ENCODE measurements around the gene COA1. TPM values are rescaled to one million over a fixed set of nuclear protein-coding genes. Genes with fewer than 3 reads are reported as not detected.

Gene COA1
- total and polyA plus RNA-seq, 9 of the 15 experiments (the other 6 are each of a cell fraction or from before 2014, with no cell fraction given): 98.9 to 463 (median 181) TPM

GRCh38 chr7:43766564-43766963 is 37.2 kb upstream of the COA1 start (continued):
- TF ChIP-seq ATF7 (IDR thresholded peaks at IDR 0.05): no peak
- TF ChIP-seq TFAP4 (CRISPR knock-in tag; IDR thresholded peaks at IDR 0.05; ENCODE audit: borderline replicate concordance): 0 out of 2 replicates have a peak, but pooled peaks have one; percentile 22
- TF ChIP-seq MAFK (IDR thresholded peaks at IDR 0.05; ENCODE audit: low read length): 0 out of 2 replicates have a peak, but pooled peaks have one; percentile 1
- no peak for TF ChIP-seq ZNF717 (CRISPR knock-in tag; IDR thresholded peaks at IDR 0.05)
- TF ChIP-seq SMAD4 (CRISPR knock-in tag; conservative IDR thresholded peaks at IDR 0.05): peak; percentile 26; the same call in 1 of the 2 replicates
- no peak for TF ChIP-seq MXI1 (IDR thresholded peaks at IDR 0.05; ENCODE audit: low read depth, low read length)
- TF ChIP-seq SNRNP70 (optimal IDR thresholded peaks at IDR 0.05; ENCODE audit: low read depth, low read length): no peak
- TF ChIP-seq HMG20B (CRISPR knock-in tag; IDR thresholded peaks at IDR 0.05): no peak
- TF ChIP-seq ZNF12 (CRISPR knock-in tag; IDR thresholded peaks at IDR 0.05): no peak
- TF ChIP-seq MIER1 (IDR thresholded peaks at IDR 0.05; ENCODE audit: low read depth): no peak
- TF ChIP-seq ZNF23 (CRISPR knock-in tag; IDR thresholded peaks at IDR 0.05): no peak
- no peak for TF ChIP-seq SREBF1 (IDR thresholded peaks at IDR 0.05; ENCODE audit: borderline replicate concordance, low read depth, low read length)
- TF ChIP-seq SFPQ (IDR thresholded peaks at IDR 0.05; ENCODE audit: low read depth, low read length): no peak
- no peak for TF ChIP-seq ZKSCAN8 (CRISPR knock-in tag; IDR thresholded peaks at IDR 0.05)
- TF ChIP-seq CREBBP (IDR thresholded peaks at IDR 0.05; ENCODE audit: low read depth, low read length): no peak
- TF ChIP-seq SRSF3 (IDR thresholded peaks at IDR 0.05; ENCODE audit: insufficient read depth, low read length): no peak
- TF ChIP-seq POLR2AphosphoS2 (IDR thresholded peaks at IDR 0.05; ENCODE audit: low read length): no peak
- no peak for TF ChIP-seq NFXL1 (CRISPR knock-in tag; IDR thresholded peaks at IDR 0.05)
- TF ChIP-seq SNAPC5 (CRISPR knock-in tag; IDR thresholded peaks at IDR 0.05): no peak
- no peak for TF ChIP-seq ZNF24 (IDR thresholded peaks at IDR 0.05)
- no peak for TF ChIP-seq ZNF695 (CRISPR knock-in tag; IDR thresholded peaks at IDR 0.05)
- peak; percentile 43 for TF ChIP-seq ARID1B (IDR thresholded peaks at IDR 0.05)
- no peak for TF ChIP-seq KDM1A (IDR thresholded peaks at IDR 0.05)
- TF ChIP-seq ZSCAN29 (IDR thresholded peaks at IDR 0.05): no peak
- no peak for TF ChIP-seq ZNF511 (CRISPR knock-in tag; IDR thresholded peaks at IDR 0.05)
- no peak for TF ChIP-seq LARP7 (IDR thresholded peaks at IDR 0.05)
- TF ChIP-seq RCOR1 (IDR thresholded peaks at IDR 0.05; ENCODE audit: borderline replicate concordance in 1 of 2, low read depth in 2 of 2, low read length in 2 of 2): peak in 1 of 2 experiments; percentile 25; a peak in 1 of 4 replicates
- TF ChIP-seq NEUROD1 (IDR thresholded peaks at IDR 0.05; ENCODE audit: borderline replicate concordance, low read depth, low read length, partially characterized antibody): no peak
- no peak for TF ChIP-seq ZNF408 (CRISPR knock-in tag; IDR thresholded peaks at IDR 0.05; ENCODE audit: low read depth)
- TF ChIP-seq NCOR1 (IDR thresholded peaks at IDR 0.05): no peak
- no peak for TF ChIP-seq POLR2AphosphoS5 (IDR thresholded peaks at IDR 0.05; ENCODE audit: control insufficient read depth, insufficient read depth, low read depth, low read length)
